PC-9 (cell line): ENCODE results near the gene PCDHGA8.
"Not testable (repeated sequence)": the region's sequence is repeated elsewhere in the genome, so short reads cannot be mapped to it uniquely, and the experiment has no call there.

Experiments used
- EZH2 ChIP-seq: fragments of 200-600 bp; sonication (generic); IDR thresholded peaks from 2 replicates; pipeline ENCODE4 v1.8.0; 2017; ENCODE audit warnings: antibody characterized with exemption, low read depth
- TF ChIP-seq, protein P1 (sequence below): fragments of 200-600 bp; sonication (generic); conservative IDR thresholded peaks from 2 replicates; pipeline ENCODE4 v1.6.1; 2017; ENCODE audit warnings: mixed run types, antibody characterized with exemption, mild to moderate bottlenecking, moderate library complexity

DNA sequence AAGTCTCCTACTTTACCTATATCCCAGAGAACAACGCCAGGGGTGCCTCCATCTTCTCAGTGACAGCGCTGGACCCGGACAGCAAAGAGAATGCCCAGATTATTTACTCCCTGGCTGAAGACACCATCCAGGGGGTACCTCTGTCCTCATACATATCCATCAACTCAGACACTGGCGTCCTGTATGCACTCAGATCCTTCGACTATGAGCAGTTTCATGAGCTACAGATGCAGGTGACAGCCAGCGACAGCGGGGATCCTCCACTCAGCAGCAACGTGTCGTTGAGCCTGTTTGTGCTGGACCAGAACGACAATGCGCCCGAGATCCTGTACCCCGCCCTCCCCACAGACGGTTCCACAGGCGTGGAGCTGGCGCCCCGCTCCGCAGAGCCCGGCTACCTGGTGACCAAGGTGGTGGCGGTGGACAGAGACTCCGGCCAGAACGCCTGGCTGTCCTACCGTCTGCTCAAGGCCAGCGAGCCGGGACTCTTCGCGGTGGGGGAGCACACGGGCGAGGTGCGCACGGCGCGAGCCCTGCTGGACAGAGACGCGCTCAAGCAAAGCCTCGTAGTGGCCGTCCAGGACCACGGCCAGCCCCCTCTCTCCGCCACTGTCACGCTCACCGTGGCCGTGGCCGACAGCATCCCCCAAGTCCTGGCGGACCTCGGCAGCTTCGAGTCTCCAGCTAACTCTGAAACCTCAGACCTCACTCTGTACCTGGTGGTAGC lies 22.3 kb downstream of the PCDHGA8 start:
- TF ChIP-seq, protein P1, sequence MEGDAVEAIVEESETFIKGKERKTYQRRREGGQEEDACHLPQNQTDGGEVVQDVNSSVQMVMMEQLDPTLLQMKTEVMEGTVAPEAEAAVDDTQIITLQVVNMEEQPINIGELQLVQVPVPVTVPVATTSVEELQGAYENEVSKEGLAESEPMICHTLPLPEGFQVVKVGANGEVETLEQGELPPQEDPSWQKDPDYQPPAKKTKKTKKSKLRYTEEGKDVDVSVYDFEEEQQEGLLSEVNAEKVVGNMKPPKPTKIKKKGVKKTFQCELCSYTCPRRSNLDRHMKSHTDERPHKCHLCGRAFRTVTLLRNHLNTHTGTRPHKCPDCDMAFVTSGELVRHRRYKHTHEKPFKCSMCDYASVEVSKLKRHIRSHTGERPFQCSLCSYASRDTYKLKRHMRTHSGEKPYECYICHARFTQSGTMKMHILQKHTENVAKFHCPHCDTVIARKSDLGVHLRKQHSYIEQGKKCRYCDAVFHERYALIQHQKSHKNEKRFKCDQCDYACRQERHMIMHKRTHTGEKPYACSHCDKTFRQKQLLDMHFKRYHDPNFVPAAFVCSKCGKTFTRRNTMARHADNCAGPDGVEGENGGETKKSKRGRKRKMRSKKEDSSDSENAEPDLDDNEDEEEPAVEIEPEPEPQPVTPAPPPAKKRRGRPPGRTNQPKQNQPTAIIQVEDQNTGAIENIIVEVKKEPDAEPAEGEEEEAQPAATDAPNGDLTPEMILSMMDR, result not testable (repeated sequence)
- TF ChIP-seq EZH2, result not testable (repeated sequence)
